Left forelimb (tissue), 1 donor: ENCODE measurements around the gene OBP2A.

Experiments used
- DNase-seq: peaks from one replicate; pipeline ENCODE4 v3.0.0-alpha.2; 2018; ENCODE audit warnings: low spot score

Gene OBP2A

DNA sequence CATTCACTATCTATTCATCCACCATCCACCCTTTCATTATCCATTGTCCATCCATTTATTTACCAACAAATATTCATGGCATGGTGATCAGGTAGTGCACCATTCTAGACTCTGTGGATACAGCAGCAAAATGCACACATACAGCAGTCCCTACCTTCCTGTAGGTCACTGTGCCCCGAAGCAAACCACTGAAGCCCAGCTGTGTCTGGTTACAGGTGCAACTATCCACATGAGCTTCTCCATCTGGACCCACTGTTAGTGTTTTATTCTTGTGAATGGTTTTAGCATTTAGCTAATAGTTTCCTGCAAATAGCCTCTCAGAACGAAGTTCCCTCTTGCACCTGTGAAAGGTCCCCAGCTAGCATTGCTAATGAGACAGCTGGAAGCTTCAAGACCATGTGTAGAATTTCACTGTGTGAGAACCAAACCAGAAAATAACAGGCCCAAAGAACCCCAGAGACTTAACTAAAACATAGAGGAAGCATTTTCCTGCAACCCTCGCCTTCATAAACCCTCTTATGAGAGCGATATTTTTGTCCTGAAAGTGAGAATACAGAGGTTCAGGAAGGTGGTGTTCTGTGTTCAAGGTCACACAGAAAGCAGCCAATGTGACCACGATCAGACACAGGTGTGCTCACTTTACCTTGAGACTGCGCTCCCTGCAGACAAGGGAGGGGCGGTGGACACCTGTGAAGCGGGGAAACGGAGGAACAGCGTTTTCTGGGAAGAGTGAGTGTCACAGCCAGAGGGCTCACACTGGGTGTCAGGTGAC lies 34.1 kb downstream of the OBP2A start:
- DNase-seq, result no peak

DNA sequence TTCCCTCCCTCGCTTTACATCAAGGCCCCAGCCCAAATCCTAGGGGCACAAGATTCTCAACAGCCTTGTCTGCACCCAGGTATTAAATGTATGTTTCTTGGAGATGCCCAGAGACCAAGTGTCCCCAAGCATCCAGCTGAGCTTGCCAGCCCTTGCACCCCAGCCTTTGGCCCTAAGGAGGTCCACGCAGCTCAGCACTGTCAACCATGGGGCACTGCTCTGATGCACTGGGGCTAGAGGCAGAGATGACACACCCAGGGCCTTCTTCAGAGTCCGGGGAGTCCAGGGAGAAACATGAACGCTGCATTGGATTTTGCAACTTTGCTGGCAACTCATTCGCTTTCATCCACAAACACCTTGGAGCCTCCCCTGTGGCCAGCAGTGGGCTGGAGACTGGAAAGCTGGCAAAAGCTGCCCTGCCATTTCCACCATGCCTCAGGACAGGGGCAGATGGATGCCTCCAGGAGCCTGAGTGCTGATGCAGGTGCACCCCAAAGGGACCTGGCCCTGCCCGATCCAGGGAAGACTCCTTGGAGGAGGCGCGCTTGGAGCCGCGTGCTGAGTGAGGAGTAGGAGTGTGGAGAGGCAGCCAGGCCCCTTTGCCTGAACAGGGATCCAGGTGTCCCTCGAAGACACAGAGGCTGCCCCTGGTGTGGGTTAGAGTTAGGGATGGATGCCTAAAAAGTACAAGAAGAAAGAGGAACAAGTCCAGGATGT lies 34.9 kb downstream of the OBP2A start:
- no peak for DNase-seq

DNA sequence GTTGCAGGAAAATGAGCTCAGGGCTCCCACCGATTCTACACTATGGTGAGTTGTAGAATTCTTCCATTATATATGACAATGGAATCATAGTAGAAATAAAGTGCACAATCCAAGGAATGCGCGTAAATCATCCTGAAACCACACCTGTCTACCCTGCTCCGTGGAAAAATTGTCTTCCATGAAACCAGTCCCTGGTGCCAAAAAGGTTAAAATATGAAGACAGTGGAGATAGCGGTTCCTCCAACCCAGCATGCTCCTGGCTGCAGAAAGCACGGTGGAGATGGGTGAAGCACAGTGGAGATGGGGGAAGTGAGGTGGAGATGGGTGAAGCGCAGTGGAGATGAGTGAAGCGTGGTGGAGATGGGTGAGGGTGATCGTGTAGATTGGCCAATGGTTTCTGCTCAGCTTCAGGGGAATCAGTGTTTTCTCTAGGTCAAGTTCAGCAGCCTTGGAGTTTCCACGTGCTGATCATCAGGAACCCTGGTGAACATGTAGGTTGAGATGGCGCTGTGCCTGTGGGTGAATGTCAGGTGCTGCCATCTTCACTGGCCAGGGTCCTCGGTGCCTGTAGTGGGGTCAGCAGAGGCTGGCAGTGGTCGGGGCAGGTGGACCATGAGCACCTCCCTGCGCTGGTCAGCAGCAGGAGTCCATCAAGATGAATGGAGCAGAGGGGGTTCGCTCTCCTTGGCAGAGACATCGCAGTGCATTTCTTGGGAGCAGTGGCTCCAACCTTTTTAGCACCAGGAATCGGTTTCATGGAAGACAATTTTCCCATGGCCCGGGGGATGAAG lies 35.9 kb downstream of the OBP2A start:
- no peak for DNase-seq

DNA sequence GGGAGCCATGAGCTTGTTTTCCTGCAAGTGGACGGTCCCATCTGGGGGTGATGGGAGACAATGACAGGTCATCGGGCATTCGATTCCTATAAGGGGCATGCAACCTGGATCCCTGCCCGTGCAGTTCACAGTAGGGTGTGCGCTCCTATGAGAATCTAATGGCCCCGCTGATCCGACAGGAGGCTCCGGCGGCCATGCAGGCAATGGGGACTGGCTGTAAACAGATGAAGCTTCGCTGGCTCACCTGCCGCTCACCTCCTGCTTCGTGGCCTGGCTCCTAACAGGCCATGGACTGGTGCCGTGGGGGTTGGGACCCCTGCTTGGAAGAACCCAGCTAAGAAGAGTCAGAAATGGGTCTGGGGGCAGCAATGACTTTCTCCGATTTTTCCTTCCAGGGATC lies 36.6 kb downstream of the OBP2A start:
- DNase-seq, result no peak

DNA sequence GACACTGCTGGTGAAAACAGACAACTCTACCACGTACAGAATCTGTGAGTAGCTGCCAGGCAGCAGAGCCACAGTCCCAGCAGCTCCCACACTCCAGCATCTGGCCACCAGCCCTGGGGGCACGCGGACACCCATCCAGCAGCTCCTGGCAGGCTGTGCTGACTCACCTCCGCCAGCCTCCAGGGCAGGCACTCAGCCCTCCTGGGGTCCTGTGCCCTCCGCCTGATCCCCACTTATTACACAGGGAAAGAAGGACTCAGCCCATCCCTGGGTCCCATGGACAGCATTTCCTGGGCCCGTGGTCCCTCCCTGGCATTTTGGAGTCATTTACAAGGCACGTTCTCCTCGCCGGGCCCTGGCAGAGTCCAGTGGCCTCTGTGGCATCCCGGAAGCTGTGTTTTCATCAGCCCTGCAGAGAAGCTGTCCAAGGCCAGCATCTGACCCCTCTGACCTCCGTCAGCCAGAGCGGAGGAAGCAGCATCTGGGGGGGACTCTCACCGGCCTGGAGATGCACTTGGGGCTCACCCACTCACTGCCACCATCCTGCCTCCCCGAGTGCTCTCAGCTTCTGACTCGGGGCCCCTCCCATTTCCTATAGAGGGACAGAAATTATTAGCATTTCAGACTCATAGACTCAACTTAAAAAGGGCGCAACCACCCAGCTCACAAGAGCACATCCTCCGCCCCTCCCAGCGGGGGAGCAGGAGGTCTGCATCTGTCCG lies 37.2 kb downstream of the OBP2A start:
- DNase-seq, result no peak

DNA sequence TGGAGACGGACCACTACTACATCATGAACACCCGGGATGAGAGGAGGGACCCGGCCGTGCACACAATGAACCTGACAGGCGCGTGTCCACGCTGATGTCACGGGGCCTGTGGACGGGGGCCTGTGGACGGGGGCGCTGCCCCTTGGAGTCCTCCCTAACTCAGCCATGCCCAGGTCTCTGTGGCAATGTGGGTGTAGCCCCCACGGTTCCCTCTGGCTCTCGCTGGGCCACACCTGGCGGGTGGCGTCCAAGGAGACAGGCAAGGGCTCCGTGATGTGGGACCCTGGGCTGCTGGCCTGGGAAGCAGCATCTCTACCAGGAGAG lies 37.7 kb downstream of the OBP2A start:
- no peak for DNase-seq

DNA sequence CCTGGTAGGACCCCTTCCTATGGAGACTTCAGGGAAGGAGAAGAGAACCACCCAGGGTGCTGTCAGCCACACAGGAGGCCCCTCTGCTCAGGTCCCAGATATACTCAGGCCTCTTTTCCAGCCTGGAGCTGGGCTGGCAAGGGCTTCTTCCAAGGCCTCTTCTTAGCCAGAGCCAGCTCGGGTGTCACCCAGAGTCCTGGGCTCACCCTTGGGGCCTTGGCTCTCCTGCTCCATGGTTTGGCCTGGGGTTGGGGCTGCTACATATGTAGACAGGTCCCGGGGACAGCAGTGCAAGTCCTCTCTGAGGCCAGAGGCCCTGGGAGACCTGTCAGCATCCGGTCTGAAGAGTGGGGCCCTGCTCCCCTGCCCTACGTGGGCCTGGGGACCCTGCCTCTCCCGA lies 38.4 kb downstream of the OBP2A start:
- DNase-seq, result no peak

DNA sequence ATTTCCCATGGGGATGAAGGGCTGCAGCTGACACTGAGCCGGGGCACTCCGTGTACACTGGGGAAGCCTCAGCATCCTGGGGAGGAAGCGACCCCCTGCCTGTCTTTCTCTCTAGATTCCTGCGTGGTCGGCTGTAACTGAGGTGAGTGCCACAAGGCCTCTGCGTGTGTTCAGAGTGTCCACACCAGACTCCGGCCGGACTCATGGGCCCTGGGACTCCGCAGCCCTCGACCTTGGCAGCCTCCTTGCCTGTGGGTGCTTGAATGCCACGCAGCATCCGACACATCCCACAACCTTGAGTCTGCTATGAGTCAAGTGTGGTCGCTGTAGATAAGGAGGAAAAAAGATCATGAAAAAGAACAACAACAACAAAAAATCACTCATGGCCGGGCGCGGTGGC lies 39.0 kb downstream of the OBP2A start:
- DNase-seq, result no peak

DNA sequence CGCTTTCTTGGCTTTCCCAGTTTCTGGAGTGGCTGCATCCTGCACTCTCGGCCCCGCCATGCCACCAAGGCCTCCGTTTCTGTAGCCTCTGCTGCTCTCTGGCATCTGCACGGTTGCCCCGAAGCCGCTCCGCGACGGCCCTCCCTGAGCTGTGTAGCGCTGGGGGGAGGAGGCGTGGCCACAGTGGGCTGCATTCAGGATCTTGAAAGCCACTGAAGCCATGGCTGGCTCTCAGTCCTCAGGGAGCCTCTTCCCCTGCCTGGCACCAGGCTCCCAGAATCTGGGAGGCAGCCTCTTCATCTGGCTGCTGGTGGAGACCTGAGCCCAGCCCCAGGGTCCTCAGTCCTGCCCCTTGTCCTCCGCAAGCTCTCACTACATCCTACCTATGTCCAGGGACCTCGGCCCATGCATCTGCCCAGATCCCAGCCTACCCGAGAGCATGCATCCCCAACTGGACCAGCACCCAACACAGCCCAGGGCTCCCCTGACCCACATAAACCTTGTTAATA lies 40.7 kb downstream of the OBP2A start:
- no peak for DNase-seq

DNA sequence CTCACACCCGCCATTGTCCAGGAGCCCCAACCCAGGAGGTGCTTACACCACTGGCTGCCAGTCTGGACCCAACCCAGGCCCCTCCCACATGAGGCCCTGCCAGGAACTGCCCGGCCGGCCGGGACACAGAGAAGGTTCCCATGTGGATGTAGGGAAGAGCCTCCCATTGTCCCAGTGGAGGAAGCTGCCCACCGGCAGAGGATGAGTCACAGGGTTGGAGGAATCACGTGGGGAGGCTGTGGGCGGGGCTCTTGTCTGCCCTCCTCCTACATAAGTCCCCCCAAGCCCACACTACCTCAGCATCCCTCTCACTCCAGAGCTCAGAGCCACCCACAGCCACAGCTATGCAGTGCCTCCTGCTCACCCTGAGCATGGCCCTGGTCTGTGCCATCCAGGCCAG lies 41.7 kb downstream of the OBP2A start:
- DNase-seq, result no peak

DNA sequence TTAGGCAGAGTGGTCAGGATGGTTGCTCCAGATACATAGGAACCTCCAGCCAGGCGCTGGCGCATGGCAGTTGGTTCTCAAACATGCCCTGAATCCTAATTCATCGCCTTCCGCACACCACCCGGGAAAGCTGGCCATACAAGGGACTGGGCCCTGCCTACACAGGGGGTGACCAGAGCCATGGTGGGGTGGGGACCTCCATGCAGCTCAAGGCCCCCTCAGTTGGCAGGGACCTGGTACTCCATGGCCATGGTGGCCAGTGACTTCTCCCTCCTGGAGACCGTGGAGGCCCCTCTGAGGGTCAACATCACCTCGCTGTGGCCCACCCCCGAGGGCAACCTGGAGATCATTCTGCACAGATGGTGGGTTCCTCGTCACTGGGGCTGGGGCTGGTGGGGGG lies 42.4 kb downstream of the OBP2A start:
- no peak for DNase-seq

DNA sequence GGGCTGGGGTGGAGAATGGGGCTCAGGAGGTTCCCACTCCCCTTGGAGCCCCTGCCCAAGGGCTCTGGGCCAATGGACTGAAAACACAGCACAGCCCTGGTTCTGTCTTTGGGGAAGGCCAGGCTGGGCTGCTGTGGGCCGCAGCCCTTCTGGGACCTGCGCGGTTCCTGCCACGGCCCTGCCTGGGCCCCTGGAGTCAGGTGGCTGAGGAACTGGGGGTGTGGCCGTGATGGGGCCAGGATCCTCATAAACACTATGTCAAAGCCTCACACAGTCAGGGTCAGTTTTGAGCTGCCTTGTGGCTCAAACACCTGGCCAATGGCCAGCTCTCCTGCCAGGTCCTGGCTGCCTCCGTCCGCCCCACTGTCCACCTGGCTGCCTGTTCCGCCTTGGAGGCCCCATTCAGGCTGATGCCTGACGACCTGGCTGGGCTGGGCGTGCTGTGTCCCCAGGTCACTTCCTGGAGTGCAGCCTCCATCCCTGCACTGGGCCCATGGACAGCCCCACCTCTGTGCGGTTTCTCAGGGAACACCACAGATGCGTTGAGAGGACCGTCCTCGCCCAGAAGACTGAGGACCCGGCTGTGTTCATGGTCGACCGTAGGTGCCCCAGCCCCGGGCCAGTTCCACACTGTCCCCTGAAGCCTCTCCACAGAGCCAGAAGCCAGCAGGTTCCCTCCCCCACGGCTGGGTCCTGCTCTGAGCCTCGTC lies 43.1 kb downstream of the OBP2A start:
- no peak for DNase-seq

DNA sequence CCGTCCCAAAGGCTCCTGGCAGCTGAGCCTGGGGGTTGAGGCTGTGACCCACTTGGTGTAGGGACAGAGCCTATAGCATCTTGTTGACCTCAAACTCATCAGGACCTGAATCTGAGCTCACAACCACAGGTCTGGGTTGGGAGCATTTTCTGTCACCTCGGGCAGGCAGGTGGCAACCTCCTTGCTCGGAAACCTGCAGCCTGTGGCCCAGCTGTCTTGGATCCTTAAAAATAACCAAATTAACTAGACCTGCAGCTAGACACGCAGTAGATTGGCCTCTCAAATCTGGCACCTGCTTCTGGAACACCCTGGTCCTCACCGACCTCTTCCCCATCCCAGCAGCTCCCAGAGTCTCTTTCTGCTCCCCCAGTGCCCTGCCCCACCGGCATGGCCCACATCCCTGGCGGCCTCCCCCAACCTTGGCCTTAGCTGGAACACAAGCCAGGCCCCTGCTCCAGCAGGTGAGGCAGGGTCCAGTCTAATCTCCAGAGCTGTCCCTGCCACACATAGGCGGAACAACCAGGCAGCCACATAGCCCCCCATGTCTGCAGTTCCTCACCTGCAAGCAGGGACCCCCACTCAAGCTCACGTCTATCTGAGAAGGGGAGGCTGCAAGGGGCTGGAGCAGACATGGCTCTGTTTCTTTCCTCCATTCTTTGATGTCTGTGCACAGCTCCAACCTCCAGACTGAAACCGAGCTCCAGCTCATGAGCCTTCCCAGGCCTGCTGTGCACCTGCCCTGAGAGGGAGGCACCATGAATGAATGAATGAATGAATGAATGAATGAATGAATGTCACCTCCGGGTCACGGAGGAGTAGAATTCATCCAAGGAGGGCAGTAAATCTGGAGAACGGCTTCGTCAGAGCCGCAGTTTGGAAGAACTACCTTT lies 43.9 kb downstream of the OBP2A start:
- no peak for DNase-seq

DNA sequence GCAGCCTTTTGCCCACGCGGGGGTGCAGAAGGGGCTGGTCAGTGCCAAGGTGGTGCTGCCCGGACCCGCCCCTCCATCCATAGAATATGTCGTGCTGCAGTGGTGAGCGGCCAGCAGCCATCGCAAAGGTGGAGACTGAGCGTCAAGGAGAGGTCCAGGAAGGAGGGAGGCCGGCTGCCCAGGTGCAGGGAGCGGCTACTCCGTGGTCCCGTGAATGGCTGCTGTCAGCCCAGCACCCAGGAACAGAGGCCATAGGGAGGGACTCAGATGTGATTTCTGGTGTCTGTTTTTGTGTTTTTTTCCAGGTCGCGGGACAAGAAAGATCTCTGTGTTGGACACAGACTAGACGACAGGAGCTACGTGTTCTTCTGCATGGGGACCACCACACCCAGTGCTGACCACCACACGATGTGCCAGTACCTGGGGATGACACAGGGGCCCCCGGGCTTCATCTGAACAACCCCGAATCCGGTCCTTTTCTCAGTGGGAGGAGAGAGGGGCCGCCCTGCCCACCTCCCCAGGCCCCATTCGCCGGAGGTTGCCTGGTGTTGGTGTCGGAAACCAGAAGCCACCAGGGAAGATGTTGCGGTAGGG lies 44.7 kb downstream of the OBP2A start:
- DNase-seq, result no peak

DNA sequence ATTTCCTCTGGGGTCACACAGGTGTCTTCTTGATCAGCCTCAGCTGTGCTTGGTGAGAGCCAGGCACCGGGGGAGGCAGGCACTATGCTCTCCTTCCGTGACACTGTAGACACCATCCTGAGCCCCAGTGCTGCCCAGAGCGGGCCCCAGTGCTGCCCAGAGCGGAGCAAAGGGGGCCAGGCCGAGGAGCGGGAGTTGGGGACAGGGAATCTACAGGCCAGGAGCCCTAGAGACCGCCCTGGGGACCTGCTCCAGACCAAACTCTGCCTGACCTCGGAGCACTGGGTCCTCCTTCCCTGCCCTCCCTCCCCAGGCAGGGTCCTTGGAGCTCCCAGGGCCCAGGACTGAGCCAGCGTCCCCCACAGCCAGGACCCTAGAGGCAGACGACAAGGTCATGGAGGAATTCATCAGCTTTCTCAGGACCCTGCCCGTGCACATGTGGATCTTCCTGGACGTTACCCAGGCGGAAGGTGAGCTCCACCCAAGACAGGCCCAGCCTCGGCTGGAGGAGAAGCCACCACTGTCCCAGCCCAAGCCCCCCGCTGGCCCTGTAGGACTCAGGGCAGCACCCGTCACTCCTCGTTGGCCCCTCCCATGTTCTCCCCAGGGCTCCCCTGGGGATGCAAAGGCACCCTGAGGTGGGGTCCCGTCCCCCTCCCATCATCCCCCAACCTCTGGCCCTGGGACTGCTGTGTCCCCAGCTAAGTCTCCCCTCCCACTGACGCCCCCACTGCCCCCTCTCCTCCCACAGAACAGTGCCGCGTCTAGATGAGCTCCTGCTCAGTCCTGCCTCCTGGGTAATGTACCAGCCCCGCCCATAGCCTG lies 45.8 kb downstream of the OBP2A start:
- DNase-seq, result no peak

DNA sequence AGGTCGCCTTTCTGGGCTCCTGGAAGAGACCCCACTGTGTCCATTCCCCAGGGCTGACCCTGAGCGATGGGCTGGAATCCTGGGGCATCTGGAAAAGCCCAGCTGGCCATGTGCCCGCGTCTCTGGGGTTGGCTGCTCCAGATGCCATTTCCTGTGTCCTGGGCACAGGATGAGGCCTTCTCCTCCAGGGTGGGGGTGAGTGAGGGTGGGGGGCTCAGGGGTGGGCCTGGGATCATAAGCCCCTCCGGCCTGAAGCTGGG lies 46.3 kb downstream of the OBP2A start:
- no peak for DNase-seq

DNA sequence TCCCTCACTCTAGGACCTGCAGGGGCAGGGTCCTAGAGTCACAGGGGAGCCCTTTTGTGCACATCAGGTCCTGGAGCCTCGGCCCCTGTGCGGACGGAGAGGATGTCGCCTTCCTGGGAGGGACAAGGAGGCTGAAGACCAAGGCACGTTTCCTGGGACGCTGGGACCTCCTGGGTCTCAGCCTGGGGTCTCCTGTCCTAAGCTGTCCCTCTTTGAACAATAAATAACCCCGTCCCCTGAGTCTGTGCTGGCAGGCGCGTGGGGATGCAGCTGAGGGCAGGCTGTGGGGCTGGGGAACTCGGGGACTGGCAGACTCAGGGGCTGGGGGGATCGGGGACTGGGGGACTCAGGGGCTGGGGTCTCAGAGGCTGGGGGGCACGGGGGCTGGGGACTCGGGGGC lies 46.7 kb downstream of the OBP2A start:
- no peak for DNase-seq

DNA sequence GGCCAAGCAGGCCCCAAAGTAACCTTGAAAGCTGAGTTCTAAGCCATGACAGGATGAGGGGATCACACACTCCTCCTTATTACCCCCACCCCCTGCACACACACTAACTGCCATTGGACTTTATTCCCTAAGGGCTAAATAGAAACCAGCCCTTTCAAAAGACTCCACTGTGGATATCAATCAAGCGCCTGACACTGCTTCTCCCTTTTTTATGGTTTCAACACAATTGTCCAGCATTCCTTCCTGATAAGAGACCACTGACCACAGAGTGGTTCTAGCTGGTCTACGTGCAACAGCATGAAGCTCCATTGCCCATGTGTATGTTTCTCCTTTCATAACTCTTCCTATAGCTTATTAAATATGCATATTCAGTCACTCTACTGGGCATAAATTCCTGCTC lies 50.3 kb downstream of the OBP2A start:
- no peak for DNase-seq
